Liver (tissue), 9 donors: ENCODE results near the gene IKZF3. TPM values are rescaled to one million over a fixed set of nuclear protein-coding genes. Genes with fewer than 3 reads are reported as not detected.

ENCODE experiments used
- DNase-seq: peaks from one replicate; pipeline ENCODE4 v3.0.0-alpha.2; 2017; ENCODE audit warnings: low spot score
- H3K27ac ChIP-seq, 2 donors: one replicate each; pipeline ENCODE4 v1.7.0; 2013; ENCODE audit warnings: inconsistent platforms in 2 of 2, low read length in 2 of 2, control low read depth in 1 of 2, low read depth in 1 of 2, mild to moderate bottlenecking in 1 of 2
- H3K27me3 ChIP-seq, 4 donors: one replicate each; pipeline versions ENCODE4 v1.6.1 to v1.7.0; 2013; ENCODE audit warnings: low read length in 3 of 4, inconsistent platforms in 1 of 4, mild to moderate bottlenecking in 1 of 4, moderate library complexity in 1 of 4; ENCODE audit not compliant: control insufficient read depth in 4 of 4, insufficient read depth in 4 of 4
- H3K36me3 ChIP-seq, 4 donors: one replicate each; pipeline versions ENCODE4 v1.6.1 to v1.7.0; 2013; ENCODE audit warnings: low read length in 3 of 4, mild to moderate bottlenecking in 3 of 4, low read depth in 1 of 4, moderate library complexity in 1 of 4; ENCODE audit not compliant: control insufficient read depth in 4 of 4, insufficient read depth in 3 of 4
- H3K4me1 ChIP-seq, 4 donors: one replicate each; pipeline versions ENCODE4 v1.6.1 to v1.7.0; 2013; ENCODE audit warnings: low read length in 3 of 4, mild to moderate bottlenecking in 3 of 4, moderate library complexity in 1 of 4; ENCODE audit not compliant: control insufficient read depth in 4 of 4, insufficient read depth in 4 of 4
- H3K4me3 ChIP-seq, 3 donors: one replicate each; pipeline versions ENCODE4 v1.6.1 to v1.7.0; 2013; ENCODE audit warnings: low read length in 3 of 3, control low read depth in 1 of 3, low read depth in 1 of 3, mild to moderate bottlenecking in 1 of 3
- H3K9ac ChIP-seq, 2 donors: one replicate each; pipeline ENCODE4 v1.7.0; 2013; ENCODE audit warnings: low read length in 2 of 2, mild to moderate bottlenecking in 2 of 2, moderate library complexity in 2 of 2, control low read depth in 1 of 2, low read depth in 1 of 2
- H3K9me3 ChIP-seq, 4 donors: one replicate each; pipeline versions ENCODE4 v1.6.1 to v1.7.0; 2013; ENCODE audit warnings: low read length in 3 of 4; ENCODE audit not compliant: control insufficient read depth in 4 of 4
- ATF3 ChIP-seq: IDR thresholded peaks from 2 replicates; pipeline ENCODE4 v1.6.1; 2016; ENCODE audit warnings: antibody characterized with exemption
- CTCF ChIP-seq: fragments of 150-350 bp; IDR thresholded peaks from 2 replicates; pipeline ENCODE4 v1.5.1; 2017; ENCODE audit warnings: improper control_type of control experiment, low read depth, low read length; ENCODE audit not compliant: missing input control
- EGR1 ChIP-seq, 2 donors: IDR thresholded peaks; 2 replicates each; pipeline ENCODE4 v1.6.1; 2016 to 2018; ENCODE audit warnings: antibody characterized with exemption in 2 of 2, low read depth in 2 of 2
- FOXA1 ChIP-seq: IDR thresholded peaks from 2 replicates; pipeline ENCODE4 v1.6.1; 2016; ENCODE audit warnings: antibody characterized with exemption
- FOXA2 ChIP-seq: IDR thresholded peaks from 2 replicates; pipeline ENCODE4 v1.6.1; 2016; ENCODE audit warnings: antibody characterized with exemption
- GABPA ChIP-seq, 2 donors: IDR thresholded peaks in 1 of 2; conservative IDR thresholded peaks in 1 of 2; 2 replicates each; pipeline ENCODE4 v1.6.1; 2016; ENCODE audit warnings: antibody characterized with exemption in 2 of 2, mild to moderate bottlenecking in 1 of 2, moderate library complexity in 1 of 2
- HNF4A ChIP-seq, 2 donors: conservative IDR thresholded peaks; 2 replicates each; pipeline ENCODE4 v1.6.1; 2016; ENCODE audit warnings: antibody characterized with exemption in 2 of 2, mild to moderate bottlenecking in 2 of 2
- HNF4G ChIP-seq: IDR thresholded peaks from 2 replicates; pipeline ENCODE4 v1.6.1; 2016; ENCODE audit warnings: antibody characterized with exemption
- JUND ChIP-seq, 2 donors: IDR thresholded peaks; 2 replicates each; pipeline ENCODE4 v1.6.1; 2016; ENCODE audit warnings: antibody characterized with exemption in 2 of 2
- MAX ChIP-seq: IDR thresholded peaks from 2 replicates; pipeline ENCODE4 v1.6.1; 2016; ENCODE audit warnings: antibody characterized with exemption
- NR2F2 ChIP-seq: IDR thresholded peaks from 2 replicates; pipeline ENCODE4 v1.6.1; 2016; ENCODE audit warnings: antibody characterized with exemption
- RAD21 ChIP-seq, 2 donors: IDR thresholded peaks; 2 replicates each; pipeline ENCODE4 v1.6.1; 2016; ENCODE audit warnings: antibody characterized with exemption in 2 of 2, mild to moderate bottlenecking in 2 of 2
- REST ChIP-seq: IDR thresholded peaks from 2 replicates; pipeline ENCODE4 v1.6.1; 2016; ENCODE audit warnings: antibody characterized with exemption, mild to moderate bottlenecking
- RXRA ChIP-seq, 2 donors: IDR thresholded peaks; 2 replicates each; pipeline ENCODE4 v1.6.1; 2017 to 2018; ENCODE audit warnings: antibody characterized with exemption in 2 of 2, mild to moderate bottlenecking in 1 of 2
- SP1 ChIP-seq: IDR thresholded peaks from 2 replicates; pipeline ENCODE4 v1.6.1; 2018; ENCODE audit warnings: antibody characterized with exemption, mild to moderate bottlenecking
- TAF1 ChIP-seq: conservative IDR thresholded peaks from 2 replicates; pipeline ENCODE4 v1.6.1; 2016; ENCODE audit warnings: antibody characterized with exemption, mild to moderate bottlenecking
- YY1 ChIP-seq: IDR thresholded peaks from 2 replicates; pipeline ENCODE4 v1.6.1; 2016; ENCODE audit warnings: antibody characterized with exemption, mild to moderate bottlenecking
- ZBTB33 ChIP-seq: IDR thresholded peaks from 2 replicates; pipeline ENCODE4 v1.6.1; 2016; ENCODE audit warnings: antibody characterized with exemption
- WGBS: extraction: QIAGEN DNeasy Blood & Tissue Kit; methylation state at CpG from one replicate; pipeline ENCODE4 v1.1.7; 2013; 5-methylcytosine and 5-hydroxymethylcytosine counted together
- polyA plus RNA-seq, 2 donors: library from polyadenylated mRNA; stranded (reverse) in 1 of 2; unstranded in 1 of 2; fragments of 200-250 nt in 1 of 2; fragments of >200 nt in 1 of 2; fragmentation: Nextera tagmentation in 1 of 2; extraction: Ambion mirVana in 1 of 2; gene quantifications; one replicate each; pipeline versions ENCODE4 v1.2.1 to v1.2.3, GENCODE V29; 2013 to 2015
- total RNA-seq, 2 donors: library from RNA; depleted of rRNA; stranded (reverse); fragments of >200 nt; gene quantifications; one replicate each; pipeline ENCODE4 v1.2.3, GENCODE V29; 2014
- donor health status: healthy.
- donor health status: healthy.
- donor health status: healthy.
- donor health status: healthy.
- donor health status: healthy.

The IKZF3 gene
- total and polyA plus RNA-seq, 4 donors = 0.32 to 2.3 (median 0.83) TPM

- Histone ChIP-seq H3K4me3 (no peak overlapping the region), H3K27ac (no peak overlapping the region), H3K36me3 (no peaks in the 10 kb centered on the region), H3K9me3 (no peaks in the 10 kb centered on the region), H3K9ac (no peak overlapping the region), H3K27me3 (no peaks in the 10 kb centered on the region), H3K4me1 (no peaks in the 10 kb centered on the region)
- WGBS = 57% methylated on average over 6 of the region's 6 CpGs
- no peak for DNase-seq
- TF ChIP-seq FOXA2 (no peak), FOXA1 (no peak), REST (no peak), RXRA (IDR thresholded peaks at IDR 0.05) (no peak), RAD21 (IDR thresholded peaks at IDR 0.05) (no peak), SP1 (no peak), GABPA (IDR thresholded peaks at IDR 0.05 in 1 of 2, conservative IDR thresholded peaks at IDR 0.05 in 1 of 2) (no peak), JUND (IDR thresholded peaks at IDR 0.05) (no peak), ATF3 (no peak), EGR1 (IDR thresholded peaks at IDR 0.05; ENCODE audit: low read depth in 2 of 2) (no peak), ZBTB33 (no peak), CTCF (no peak), TAF1 (no peak), HNF4A (conservative IDR thresholded peaks at IDR 0.05) (no peak), MAX (no peak), YY1 (no peak), HNF4G (no peak), NR2F2 (no peak)
Observed at GRCh38 chr17:39781031-39781860, 82.9 kb downstream of the IKZF3 start.
